HG03342 (cell line): ENCODE data around the gene LDLRAD4.

Source experiments
- ATAC-seq: cut with Tn5 transposase; IDR thresholded peaks from one replicate; pipeline ENCODE4 v1.9.1; 2021; ENCODE audit warnings: mild to moderate bottlenecking, moderate library complexity; ENCODE audit not compliant: unreplicated experiment

LDLRAD4 gene

GRCh38 chr18:13399511-13399910 lies 181.0 kb downstream of the LDLRAD4 start:
- ATAC-seq, result no peak

- no peak for ATAC-seq
Measured at GRCh38 chr18:13400636-13401315, 182.2 kb downstream of the LDLRAD4 start.

- ATAC-seq, result no peak
Measured at GRCh38 chr18:13401404-13401803, 182.8 kb downstream of the LDLRAD4 start.

- ATAC-seq, result no peak
Measured at GRCh38 chr18:13401826-13402225, 183.3 kb downstream of the LDLRAD4 start.

GRCh38 chr18:13403786-13404549 lies 185.4 kb downstream of the LDLRAD4 start:
- ATAC-seq, result no peak

- ATAC-seq, result no peak
Measured at GRCh38 chr18:13405305-13406038, 186.9 kb downstream of the LDLRAD4 start.

GRCh38 chr18:13406049-13406615 lies 187.6 kb downstream of the LDLRAD4 start:
- ATAC-seq, result no peak

- no peak for ATAC-seq
Measured at GRCh38 chr18:13406736-13407135, 188.2 kb downstream of the LDLRAD4 start.

- no peak for ATAC-seq
Measured at GRCh38 chr18:13407484-13407883, 188.9 kb downstream of the LDLRAD4 start.

GRCh38 chr18:13409026-13409425 lies 190.5 kb downstream of the LDLRAD4 start:
- no peak for ATAC-seq

GRCh38 chr18:13409997-13410396 lies 191.4 kb downstream of the LDLRAD4 start:
- no peak for ATAC-seq

GRCh38 chr18:13410471-13410870 lies 191.9 kb downstream of the LDLRAD4 start:
- ATAC-seq, result no peak

- ATAC-seq, result no peak
Measured at GRCh38 chr18:13412017-13412416, 193.5 kb downstream of the LDLRAD4 start.

- no peak for ATAC-seq
Measured at GRCh38 chr18:13412901-13413300, 194.3 kb downstream of the LDLRAD4 start.

- ATAC-seq, result no peak
Measured at GRCh38 chr18:13414102-13414501, 195.5 kb downstream of the LDLRAD4 start.

- no peak for ATAC-seq
Measured at GRCh38 chr18:13414521-13414920, 196.0 kb downstream of the LDLRAD4 start.

- ATAC-seq, result no peak
Measured at GRCh38 chr18:13415736-13416135, 197.2 kb downstream of the LDLRAD4 start.

- no peak for ATAC-seq
Measured at GRCh38 chr18:13416208-13416607, 197.6 kb downstream of the LDLRAD4 start.

- no peak for ATAC-seq
Measured at GRCh38 chr18:13416848-13417247, 198.3 kb downstream of the LDLRAD4 start.

- no peak for ATAC-seq
Measured at GRCh38 chr18:13418013-13418710, 199.6 kb downstream of the LDLRAD4 start.
